Measurements from ENCODE around the gene GLYR1. TPM values are rescaled to one million over a fixed set of nuclear protein-coding genes. Genes with fewer than 3 reads are reported as not detected.
A peak's percentile ranks its signal among the peaks of the same experiment; 100 is the strongest.
"Not testable (repeated sequence)": the region's sequence is repeated elsewhere in the genome, so short reads cannot be mapped to it uniquely, and the experiment has no call there.

GLYR1 gene
- 54.5 TPM for polyA plus RNA-seq (ENCODE audit: insufficient read length)

GRCh38 chr16:4846901-4847773 is at the start of gene GLYR1, which contains the start of gene UBN1:
TSS of gene GLYR1 (minus strand) at chr16:4847288. CDS start at chr16:4847265, 23 bp downstream.
TSS of gene UBN1 (plus strand) at chr16:4847481. CDS start at chr16:4852918, 5,437 bp downstream.
- peak; percentile 98 for DNase-seq

- not testable (repeated sequence) for DNase-seq
Measured at GRCh38 chr16:4896761-4897160, 49.7 kb upstream of the GLYR1 start.

- no peak for DNase-seq
Measured at GRCh38 chr16:4895366-4895765, 48.3 kb upstream of the GLYR1 start.

- DNase-seq, result no peak
Measured at GRCh38 chr16:4894276-4895150, 47.4 kb upstream of the GLYR1 start.

- no peak for DNase-seq
Measured at GRCh38 chr16:4893103-4893862, 46.2 kb upstream of the GLYR1 start.

- peak; percentile 38 for DNase-seq
Measured at GRCh38 chr16:4892361-4893102, 45.4 kb upstream of the GLYR1 start.

GRCh38 chr16:4891886-4892216 is 44.8 kb upstream of the GLYR1 start:
- DNase-seq, result no peak

- DNase-seq, result no peak
Measured at GRCh38 chr16:4891097-4891885, 44.2 kb upstream of the GLYR1 start.

- no peak for DNase-seq
Measured at GRCh38 chr16:4890686-4891085, 43.6 kb upstream of the GLYR1 start.

- no peak for DNase-seq
Measured at GRCh38 chr16:4890026-4890425, 42.9 kb upstream of the GLYR1 start.

- DNase-seq, result no peak
Measured at GRCh38 chr16:4888428-4889135, 41.5 kb upstream of the GLYR1 start.

- DNase-seq, result no peak
Measured at GRCh38 chr16:4886151-4886550, 39.1 kb upstream of the GLYR1 start.

GRCh38 chr16:4884972-4885874 is 38.1 kb upstream of the GLYR1 start:
- DNase-seq, result no peak

- DNase-seq, result no peak
Measured at GRCh38 chr16:4884209-4884608, 37.1 kb upstream of the GLYR1 start.

- DNase-seq, result no peak
Measured at GRCh38 chr16:4883501-4883900, 36.4 kb upstream of the GLYR1 start.

GRCh38 chr16:4882633-4883285 is 35.7 kb upstream of the GLYR1 start:
- no peak for DNase-seq

GRCh38 chr16:4882000-4882632 is 35.0 kb upstream of the GLYR1 start:
- peak; percentile 60 for DNase-seq

- no peak for DNase-seq
Measured at GRCh38 chr16:4880006-4880580, 33.0 kb upstream of the GLYR1 start.
